HepG2 (cell line): ENCODE measurements around the gene DDX31.

Source experiments
- EZH2 ChIP-seq: conservative IDR thresholded peaks from 2 replicates; pipeline ENCODE4 v1.6.1; 2012; ENCODE audit warnings: mild to moderate bottlenecking, low read depth, low read length, moderate library complexity
- HDAC6 ChIP-seq: fragments of 200-600 bp; sonication (generic); IDR thresholded peaks from 2 replicates; pipeline ENCODE4 v1.7.0; 2017; ENCODE audit warnings: mild to moderate bottlenecking, antibody characterized with exemption, low read length, low read depth
- HOXA9 ChIP-seq: sonication (generic); formaldehyde crosslinking; IDR thresholded peaks from 2 replicates; pipeline ENCODE4 v1.8.1; 2022; ENCODE audit warnings: missing genetic modification reagents, mild to moderate bottlenecking, moderate library complexity, borderline replicate concordance
- JUND ChIP-seq: sonication (generic); formaldehyde crosslinking; IDR thresholded peaks from 2 replicates; pipeline ENCODE4 v1.8.0; 2022; ENCODE audit warnings: mild to moderate bottlenecking, missing genetic modification reagents
- POLR2A ChIP-seq, 2 experiments: IDR thresholded peaks; 2 replicates each; pipeline ENCODE4 v1.6.1; 2011; ENCODE audit warnings: low read depth in 2 of 2, low read length in 2 of 2, mild to moderate bottlenecking in 1 of 2, moderate library complexity in 1 of 2; ENCODE audit not compliant: insufficient read depth in 1 of 2
- TCF7L2 ChIP-seq: IDR thresholded peaks from 2 replicates; pipeline ENCODE4 v1.6.1; 2011; ENCODE audit warnings: mild to moderate bottlenecking, low read depth, low read length, moderate library complexity
- ZNF30 ChIP-seq: sonication (generic); formaldehyde crosslinking; IDR thresholded peaks from 2 replicates; pipeline ENCODE4 v1.5.0; 2020; ENCODE audit warnings: mild to moderate bottlenecking, missing genetic modification reagents
- TF ChIP-seq, protein P1 (sequence below): sonication (generic); formaldehyde crosslinking; IDR thresholded peaks from 2 replicates; pipeline ENCODE4 v1.8.0; 2022; ENCODE audit warnings: mild to moderate bottlenecking, missing genetic modification reagents
- TF ChIP-seq, protein P2 (sequence below): sonication (generic); formaldehyde crosslinking; IDR thresholded peaks from 2 replicates; pipeline ENCODE4 v1.4.0; 2020; ENCODE audit warnings: low read depth, missing genetic modification reagents
- TF ChIP-seq, protein P3 (sequence below): sonication (generic); formaldehyde crosslinking; IDR thresholded peaks from 2 replicates; pipeline ENCODE4 v1.5.0; 2020; ENCODE audit warnings: missing genetic modification reagents
- TF ChIP-seq, protein P4 (sequence below): sonication (generic); formaldehyde crosslinking; IDR thresholded peaks from 2 replicates; pipeline ENCODE4 v1.4.0; 2020; ENCODE audit warnings: missing genetic modification reagents, mild to moderate bottlenecking, borderline replicate concordance

DNA sequence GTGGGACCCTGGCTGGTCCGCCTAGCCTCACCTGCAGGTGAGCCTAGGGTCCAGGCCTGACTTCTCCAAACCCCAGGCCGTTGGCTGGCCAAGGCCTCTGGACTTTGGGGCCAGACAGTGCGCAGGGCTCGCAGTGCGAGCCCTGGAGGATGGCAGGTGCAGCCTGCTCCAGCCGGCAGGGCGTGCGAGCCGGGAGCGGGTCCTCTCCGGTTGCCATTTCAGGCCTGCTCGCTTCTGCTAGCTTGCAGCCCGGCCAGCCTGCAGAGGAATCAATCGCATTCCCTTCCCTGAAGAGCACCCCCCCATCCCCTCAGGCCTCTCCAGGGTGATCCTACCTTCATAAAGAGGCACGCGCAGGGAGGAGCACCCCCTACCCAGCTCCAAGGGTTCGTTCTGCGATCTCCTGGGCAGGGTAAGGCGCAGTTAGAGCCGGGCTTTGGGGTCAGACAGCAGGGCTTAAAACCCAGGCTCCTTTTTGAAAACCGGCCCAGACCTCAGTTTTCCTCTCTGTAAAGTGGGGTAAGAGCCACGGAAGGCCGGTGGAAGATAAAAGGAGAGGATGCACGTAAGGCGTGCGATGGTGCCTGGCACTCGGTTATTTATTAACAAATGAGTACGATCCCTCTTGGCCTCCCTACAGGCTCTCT lies 81.2 kb downstream of the DDX31 start:
- TF ChIP-seq, protein P1, sequence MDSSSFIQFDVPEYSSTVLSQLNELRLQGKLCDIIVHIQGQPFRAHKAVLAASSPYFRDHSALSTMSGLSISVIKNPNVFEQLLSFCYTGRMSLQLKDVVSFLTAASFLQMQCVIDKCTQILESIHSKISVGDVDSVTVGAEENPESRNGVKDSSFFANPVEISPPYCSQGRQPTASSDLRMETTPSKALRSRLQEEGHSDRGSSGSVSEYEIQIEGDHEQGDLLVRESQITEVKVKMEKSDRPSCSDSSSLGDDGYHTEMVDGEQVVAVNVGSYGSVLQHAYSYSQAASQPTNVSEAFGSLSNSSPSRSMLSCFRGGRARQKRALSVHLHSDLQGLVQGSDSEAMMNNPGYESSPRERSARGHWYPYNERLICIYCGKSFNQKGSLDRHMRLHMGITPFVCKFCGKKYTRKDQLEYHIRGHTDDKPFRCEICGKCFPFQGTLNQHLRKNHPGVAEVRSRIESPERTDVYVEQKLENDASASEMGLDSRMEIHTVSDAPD, result no peak
- TF ChIP-seq ZNF30 (CRISPR knock-in tag), result no peak
- no peak for TF ChIP-seq TCF7L2
- no peak for TF ChIP-seq JUND (CRISPR knock-in tag)
- no peak for TF ChIP-seq POLR2A (IDR thresholded peaks at IDR 0.05; ENCODE audit: insufficient read depth in 1 of 2, low read depth in 2 of 2, low read length in 2 of 2)
- no peak; the same call in 1 of the 2 replicates for TF ChIP-seq EZH2
- no peak for TF ChIP-seq HDAC6
- TF ChIP-seq HOXA9 (CRISPR knock-in tag), result no peak
- TF ChIP-seq, protein P2, sequence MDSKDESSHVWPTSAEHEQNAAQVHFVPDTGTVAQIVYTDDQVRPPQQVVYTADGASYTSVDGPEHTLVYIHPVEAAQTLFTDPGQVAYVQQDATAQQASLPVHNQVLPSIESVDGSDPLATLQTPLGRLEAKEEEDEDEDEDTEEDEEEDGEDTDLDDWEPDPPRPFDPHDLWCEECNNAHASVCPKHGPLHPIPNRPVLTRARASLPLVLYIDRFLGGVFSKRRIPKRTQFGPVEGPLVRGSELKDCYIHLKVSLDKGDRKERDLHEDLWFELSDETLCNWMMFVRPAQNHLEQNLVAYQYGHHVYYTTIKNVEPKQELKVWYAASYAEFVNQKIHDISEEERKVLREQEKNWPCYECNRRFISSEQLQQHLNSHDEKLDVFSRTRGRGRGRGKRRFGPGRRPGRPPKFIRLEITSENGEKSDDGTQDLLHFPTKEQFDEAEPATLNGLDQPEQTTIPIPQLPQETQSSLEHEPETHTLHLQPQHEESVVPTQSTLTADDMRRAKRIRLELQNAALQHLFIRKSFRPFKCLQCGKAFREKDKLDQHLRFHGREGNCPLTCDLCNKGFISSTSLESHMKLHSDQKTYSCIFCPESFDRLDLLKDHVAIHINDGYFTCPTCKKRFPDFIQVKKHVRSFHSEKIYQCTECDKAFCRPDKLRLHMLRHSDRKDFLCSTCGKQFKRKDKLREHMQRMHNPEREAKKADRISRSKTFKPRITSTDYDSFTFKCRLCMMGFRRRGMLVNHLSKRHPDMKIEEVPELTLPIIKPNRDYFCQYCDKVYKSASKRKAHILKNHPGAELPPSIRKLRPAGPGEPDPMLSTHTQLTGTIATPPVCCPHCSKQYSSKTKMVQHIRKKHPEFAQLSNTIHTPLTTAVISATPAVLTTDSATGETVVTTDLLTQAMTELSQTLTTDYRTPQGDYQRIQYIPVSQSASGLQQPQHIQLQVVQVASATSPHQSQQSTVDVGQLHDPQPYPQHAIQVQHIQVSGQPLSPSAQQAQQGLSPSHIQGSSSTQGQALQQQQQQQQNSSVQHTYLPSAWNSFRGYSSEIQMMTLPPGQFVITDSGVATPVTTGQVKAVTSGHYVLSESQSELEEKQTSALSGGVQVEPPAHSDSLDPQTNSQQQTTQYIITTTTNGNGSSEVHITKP (CRISPR knock-in tag), result no peak
- TF ChIP-seq, protein P3, sequence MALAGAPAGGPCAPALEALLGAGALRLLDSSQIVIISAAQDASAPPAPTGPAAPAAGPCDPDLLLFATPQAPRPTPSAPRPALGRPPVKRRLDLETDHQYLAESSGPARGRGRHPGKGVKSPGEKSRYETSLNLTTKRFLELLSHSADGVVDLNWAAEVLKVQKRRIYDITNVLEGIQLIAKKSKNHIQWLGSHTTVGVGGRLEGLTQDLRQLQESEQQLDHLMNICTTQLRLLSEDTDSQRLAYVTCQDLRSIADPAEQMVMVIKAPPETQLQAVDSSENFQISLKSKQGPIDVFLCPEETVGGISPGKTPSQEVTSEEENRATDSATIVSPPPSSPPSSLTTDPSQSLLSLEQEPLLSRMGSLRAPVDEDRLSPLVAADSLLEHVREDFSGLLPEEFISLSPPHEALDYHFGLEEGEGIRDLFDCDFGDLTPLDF, result no peak
- TF ChIP-seq, protein P4, sequence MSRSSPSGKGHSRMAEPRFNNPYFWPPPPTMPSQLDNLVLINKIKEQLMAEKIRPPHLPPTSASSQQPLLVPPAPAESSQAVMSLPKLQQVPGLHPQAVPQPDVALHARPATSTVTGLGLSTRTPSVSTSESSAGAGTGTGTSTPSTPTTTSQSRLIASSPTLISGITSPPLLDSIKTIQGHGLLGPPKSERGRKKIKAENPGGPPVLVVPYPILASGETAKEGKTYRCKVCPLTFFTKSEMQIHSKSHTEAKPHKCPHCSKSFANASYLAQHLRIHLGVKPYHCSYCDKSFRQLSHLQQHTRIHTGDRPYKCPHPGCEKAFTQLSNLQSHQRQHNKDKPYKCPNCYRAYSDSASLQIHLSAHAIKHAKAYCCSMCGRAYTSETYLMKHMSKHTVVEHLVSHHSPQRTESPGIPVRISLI (CRISPR knock-in tag), result no peak
